Measurements from ENCODE around the gene PRR23B.
"Not testable (repeated sequence)": the region's sequence is repeated elsewhere in the genome, so short reads cannot be mapped to it uniquely, and the experiment has no call there.

Gene PRR23B

DNA sequence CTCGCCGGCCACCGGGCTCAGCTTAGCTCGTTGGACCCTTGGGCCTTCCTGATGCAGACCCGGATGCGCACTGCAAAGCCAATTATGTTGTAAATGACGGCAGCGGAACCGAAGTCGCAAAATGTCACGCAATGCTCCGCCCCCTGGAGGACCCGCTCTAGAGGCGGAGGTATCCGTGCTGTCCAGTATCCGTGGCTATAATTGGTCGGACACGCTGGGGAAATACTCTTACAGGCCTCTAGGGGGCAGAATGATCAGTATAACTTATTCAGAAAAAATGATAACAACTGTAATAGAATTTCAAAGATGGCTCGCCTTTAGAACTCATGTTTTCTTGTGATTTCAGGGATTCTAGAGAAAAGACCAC, at the start of gene PRR23B:
PRR23B (minus strand) TSS at position 59 of the 367 bp plus-strand sequence. CDS start 265 bp downstream, outside the sequence.
- no peak for DNase-seq (ENCODE audit: low read depth in 1 of 2, low spot score in 1 of 2)

DNA sequence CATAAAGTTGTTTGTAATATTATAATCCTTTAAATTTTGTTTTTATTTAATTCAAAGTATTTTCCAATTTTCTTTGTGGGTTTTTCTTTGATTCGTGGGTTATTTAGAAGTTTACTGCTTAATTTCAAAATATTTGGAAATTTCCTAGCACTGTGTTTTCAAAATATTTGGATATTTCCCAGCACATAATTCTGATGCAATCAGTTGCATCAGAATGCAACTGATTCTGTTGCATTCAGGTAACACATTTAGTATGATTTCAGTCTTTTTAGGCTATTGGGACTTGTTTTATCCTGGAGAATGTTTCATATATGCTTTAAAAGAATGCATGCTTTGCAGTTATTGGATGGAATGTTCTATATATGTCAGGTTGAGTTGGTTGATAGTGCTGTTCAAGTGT, 42.2 kb upstream of the PRR23B start:
- DNase-seq (ENCODE audit: low read depth in 1 of 2, low spot score in 1 of 2), result no peak

DNA sequence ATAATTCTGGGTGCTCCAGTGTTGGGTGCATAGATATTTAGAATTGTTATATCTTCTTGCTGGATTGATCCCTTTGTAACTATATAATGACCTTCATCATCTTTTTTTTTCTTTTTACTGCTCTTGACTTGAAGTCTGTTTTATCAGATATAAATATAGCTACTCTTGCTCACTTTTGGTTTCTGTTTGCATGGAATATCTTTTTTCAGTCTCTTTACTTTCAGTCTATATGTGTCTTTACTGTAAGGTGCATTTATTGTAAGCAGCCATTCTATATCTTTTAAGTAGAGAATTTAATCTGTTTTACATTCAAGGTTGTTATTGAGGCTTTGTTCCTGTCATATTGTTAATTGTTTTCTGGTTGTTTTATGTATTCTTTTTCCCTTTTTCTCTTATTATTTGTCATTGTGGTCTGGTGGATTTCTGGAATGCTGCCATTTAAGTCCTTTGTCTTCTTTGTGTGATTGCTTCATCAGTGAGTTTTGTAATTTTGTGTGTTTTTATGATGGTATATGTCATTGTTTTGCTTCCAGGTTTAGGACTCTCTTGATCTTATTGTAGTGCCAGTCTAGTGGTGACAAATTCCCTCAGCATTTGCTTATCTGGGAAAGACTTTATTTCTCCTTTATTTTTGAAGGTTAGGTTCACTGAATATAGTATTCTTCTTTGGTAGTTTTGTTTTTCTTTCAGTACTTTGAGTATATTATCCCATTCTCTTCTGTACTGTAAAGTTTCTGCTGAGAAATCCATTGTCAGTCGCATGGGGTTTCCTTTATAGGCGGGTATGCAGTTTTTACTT, 32.3 kb upstream of the PRR23B start:
- DNase-seq (ENCODE audit: low read depth in 1 of 2, low spot score in 1 of 2), result no peak

GRCh38 chr3:139044366-139045210, 23.9 kb upstream of the PRR23B start, which contains the start of gene PRR23C:
Gene PRR23C, minus strand, starts transcription at chr3:139044892. Its CDS starts 272 bp downstream, at chr3:139044620.
- DNase-seq (ENCODE audit: low read depth in 1 of 2, low spot score in 1 of 2), result no peak

DNA sequence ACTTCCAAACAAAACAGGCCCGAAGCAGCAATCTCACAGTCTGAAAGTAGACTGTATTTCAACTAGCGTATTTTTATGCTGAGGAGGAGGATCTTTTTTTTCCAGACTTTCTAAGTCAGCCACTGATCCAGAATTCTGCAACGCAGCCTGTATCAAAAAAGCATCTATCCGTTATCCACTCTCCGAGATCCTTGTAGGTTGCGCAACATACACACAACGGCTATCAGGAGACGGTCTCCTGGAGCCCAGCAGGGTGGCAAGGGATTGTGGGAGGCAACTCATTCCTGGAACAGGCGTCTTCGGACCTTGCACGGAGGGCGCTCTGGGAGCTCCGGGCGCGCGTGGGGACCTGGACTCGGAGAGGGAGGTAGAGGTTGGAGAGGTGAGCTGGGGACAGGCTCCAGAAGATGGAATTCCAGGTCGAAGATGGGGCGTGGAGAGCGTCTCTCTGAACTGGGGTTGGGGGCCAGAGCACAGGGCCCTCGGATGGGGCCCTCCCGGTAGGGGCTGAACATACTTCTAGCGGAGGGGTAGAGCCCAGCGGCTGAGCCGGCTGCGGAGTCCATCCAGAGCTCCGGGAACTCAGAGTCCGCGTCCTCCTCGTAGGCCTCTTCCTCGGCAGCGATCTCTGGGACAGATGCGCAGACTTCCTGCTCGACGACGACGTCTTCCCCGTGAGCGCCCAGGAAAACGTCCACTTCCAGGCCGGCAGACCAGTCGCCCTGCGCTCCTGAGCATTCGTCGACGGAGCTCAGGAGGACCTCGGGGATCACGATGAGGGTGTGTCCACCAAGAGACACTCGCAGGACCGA, 23.0 kb upstream of the PRR23B start:
- DNase-seq (ENCODE audit: low read depth in 1 of 2, low spot score in 1 of 2), result no peak

GRCh38 chr3:139037478-139037877, 16.8 kb upstream of the PRR23B start:
- DNase-seq (ENCODE audit: low read depth in 1 of 2, low spot score in 1 of 2), result no peak

DNA sequence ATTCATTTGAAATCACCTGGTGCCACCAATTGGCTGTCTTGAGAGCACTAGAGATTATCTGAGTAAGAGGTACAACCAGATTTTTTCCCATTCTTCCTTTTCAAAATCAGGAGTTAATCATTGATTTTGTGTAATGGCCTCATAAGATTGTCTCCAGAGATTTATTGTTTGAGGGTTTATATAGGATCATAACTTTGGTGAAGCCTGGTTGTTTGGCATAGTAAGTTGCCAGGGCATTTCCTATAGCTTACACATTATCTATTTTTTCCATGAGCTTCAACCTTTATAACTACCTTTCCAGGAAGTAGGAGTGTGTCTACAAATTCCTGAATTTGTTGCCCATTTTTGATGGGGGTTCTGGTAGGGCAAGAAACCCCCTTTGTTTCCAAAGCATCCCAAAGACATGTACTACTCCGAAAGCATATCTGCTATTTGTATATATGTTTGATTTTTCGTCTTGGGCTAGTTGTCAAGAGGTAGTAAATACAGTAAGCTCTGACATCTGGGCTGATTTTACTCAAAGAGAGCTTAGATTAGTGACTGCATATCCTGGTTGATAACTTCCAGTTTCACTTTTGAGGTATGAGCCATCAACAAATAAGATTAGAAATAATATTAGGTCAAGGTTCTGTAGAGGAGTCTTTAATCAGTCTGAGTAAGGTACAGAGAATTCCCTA, 11.7 kb upstream of the PRR23B start:
- no peak for DNase-seq (ENCODE audit: low read depth in 1 of 2, low spot score in 1 of 2)

DNA sequence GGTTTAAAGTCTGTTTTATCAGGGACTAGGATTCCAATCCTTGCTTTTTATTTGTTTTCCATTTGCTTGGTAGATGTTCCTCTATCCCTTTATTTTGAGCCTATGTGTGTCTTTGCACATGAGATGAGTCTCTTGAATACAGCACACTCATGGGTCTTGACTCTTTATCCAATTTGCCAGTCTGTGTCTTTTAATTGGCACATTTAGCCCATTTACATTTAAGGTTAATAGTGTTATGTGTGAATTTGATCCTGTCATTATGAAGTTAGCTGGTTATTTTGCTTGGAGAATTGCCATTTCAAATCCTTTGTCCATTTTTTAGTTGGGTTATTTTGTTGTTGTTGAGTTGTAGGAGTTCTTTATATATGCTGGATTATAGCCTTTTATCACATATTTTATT, 9.8 kb upstream of the PRR23B start:
- DNase-seq (ENCODE audit: low read depth in 1 of 2, low spot score in 1 of 2), result not testable (repeated sequence)

- no peak for DNase-seq (ENCODE audit: low read depth in 1 of 2, low spot score in 1 of 2)
Observed at GRCh38 chr3:139024968-139025367, 4.2 kb upstream of the PRR23B start.

GRCh38 chr3:139020036-139020867, 474 bp downstream of the PRR23B start:
- DNase-seq (ENCODE audit: low read depth in 1 of 2, low spot score in 1 of 2), result no peak

DNA sequence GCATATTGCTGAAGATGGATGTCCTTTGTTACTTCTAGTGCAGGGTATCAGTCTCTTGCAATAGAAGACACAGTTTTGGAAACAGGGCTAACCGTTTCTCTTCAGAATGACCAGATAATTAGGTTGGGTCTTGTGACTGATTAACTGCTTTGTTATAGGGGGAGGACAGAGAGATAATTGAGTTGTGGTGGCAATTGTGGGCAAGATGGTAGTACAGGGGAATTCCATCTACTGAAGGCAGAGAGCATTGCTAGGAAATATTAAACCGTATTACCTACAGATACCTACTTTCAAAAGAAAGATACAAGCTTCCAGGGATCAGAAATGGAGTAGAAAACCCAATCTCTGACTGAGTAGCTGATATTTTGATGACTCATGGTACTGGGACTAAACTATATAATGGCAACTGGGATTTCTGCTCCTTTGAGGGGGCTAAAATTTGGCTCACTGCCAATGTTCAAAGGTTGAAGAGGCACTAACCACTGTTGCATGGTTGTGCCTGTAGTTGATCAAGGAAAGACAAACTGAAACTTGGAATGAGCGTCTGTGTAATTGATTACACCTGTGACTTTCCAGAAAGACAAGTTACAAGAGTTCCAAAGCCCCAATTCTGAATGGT, 4.2 kb downstream of the PRR23B start:
- DNase-seq (ENCODE audit: low read depth in 1 of 2, low spot score in 1 of 2), result no peak

- no peak for DNase-seq (ENCODE audit: low read depth in 1 of 2, low spot score in 1 of 2)
Observed at GRCh38 chr3:139006051-139006716, 14.5 kb downstream of the PRR23B start, which contains the start of gene PRR23A. Gene PRR23A, minus strand, starts transcription at chr3:139006268. Its CDS starts 0 bp downstream, at chr3:139006268.

- no peak for DNase-seq (ENCODE audit: low read depth in 1 of 2, low spot score in 1 of 2)
Observed at GRCh38 chr3:139005356-139005993, 15.3 kb downstream of the PRR23B start.

GRCh38 chr3:138995706-138996105, 25.0 kb downstream of the PRR23B start:
- DNase-seq (ENCODE audit: low read depth in 1 of 2, low spot score in 1 of 2), result no peak

DNA sequence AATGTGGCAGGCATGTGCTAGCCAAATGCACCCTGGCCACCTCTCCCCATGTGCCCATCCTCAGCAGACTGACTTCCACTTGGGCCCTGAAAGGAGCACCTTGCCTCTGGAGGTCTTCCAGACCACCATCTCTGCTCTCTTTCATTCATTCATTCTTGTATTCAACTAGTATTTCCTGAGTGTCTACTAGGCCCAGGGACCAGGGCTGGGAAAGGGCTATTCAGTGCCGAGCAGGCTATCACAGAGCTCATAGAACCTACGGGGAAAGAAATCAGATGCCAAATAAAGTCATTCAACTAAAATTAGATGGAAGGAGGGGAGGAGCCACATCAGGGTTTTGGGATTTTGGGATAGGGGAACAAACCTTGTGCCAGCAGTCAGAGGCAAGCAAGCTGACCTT, 33.5 kb downstream of the PRR23B start:
- no peak for DNase-seq (ENCODE audit: low read depth in 1 of 2, low spot score in 1 of 2)

DNA sequence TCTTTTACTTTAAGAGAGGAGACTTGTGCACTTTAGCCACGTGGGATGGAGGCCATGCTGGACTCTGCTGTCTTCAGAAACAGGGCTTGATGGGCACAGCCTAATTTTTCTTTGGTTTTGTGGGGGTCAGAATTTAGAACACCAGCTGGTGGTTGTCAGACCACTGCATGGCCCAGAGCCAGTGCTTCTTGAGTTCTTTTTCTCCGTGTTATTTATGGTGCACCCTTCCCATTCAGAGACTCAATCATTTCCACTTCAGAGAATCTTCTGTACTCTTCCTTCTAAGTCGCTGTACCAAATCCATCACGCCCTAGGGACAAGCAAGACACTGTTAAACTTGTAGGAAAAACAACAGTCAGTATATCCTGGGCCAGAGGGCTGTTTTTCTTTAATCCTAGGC, 34.8 kb downstream of the PRR23B start:
- DNase-seq (ENCODE audit: low read depth in 1 of 2, low spot score in 1 of 2), result no peak

GRCh38 chr3:138984816-138985215, 35.9 kb downstream of the PRR23B start:
- no peak for DNase-seq (ENCODE audit: low read depth in 1 of 2, low spot score in 1 of 2)

DNA sequence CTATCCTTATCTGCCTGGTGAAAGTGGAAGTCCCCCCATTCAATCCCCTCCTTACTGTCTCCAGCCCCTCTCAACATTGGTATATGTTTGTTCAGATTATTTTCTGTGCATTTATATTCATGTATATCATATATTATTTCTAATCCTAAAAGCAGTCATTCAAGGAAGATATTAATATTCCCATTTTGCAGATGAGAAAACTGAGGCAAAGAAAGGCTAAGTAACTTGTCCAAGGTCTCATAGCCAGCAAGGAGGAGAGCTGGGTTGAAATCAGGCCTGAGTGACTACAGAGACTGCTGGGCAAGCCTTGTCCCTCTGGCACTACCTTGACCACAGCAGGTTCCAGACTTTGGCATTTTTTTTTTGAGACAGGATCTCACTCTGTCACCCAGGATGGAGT, 44.7 kb downstream of the PRR23B start:
- no peak for DNase-seq (ENCODE audit: low read depth in 1 of 2, low spot score in 1 of 2)
